ENCODE measurements around the gene LIMCH1.
"Not testable (repeated sequence)": the region's sequence is repeated elsewhere in the genome, so short reads cannot be mapped to it uniquely, and the experiment has no call there.

LIMCH1 gene

GRCh38 chr4:41611881-41612871, 74.2 kb downstream of the LIMCH1 start:
- DNase-seq: no peak

- DNase-seq: no peak
These were observed 75.4 kb downstream of the LIMCH1 start for GRCh38 chr4:41613386-41613785.

- DNase-seq: no peak
These were observed 75.9 kb downstream of the LIMCH1 start for GRCh38 chr4:41613821-41614220.

GRCh38 chr4:41614519-41614918, 76.6 kb downstream of the LIMCH1 start:
- no peak for DNase-seq

- no peak for DNase-seq
These were observed 81.2 kb downstream of the LIMCH1 start for GRCh38 chr4:41619161-41619560.

GRCh38 chr4:41620594-41621256, 82.8 kb downstream of the LIMCH1 start:
- no peak for DNase-seq

GRCh38 chr4:41622787-41623186, 84.8 kb downstream of the LIMCH1 start:
- no peak for DNase-seq

GRCh38 chr4:41624765-41625164, 86.8 kb downstream of the LIMCH1 start:
- no peak for DNase-seq

GRCh38 chr4:41625531-41625930, 87.6 kb downstream of the LIMCH1 start:
- DNase-seq: no peak

- DNase-seq: no peak
These were observed 91.0 kb downstream of the LIMCH1 start for GRCh38 chr4:41628936-41629335.

- DNase-seq: no peak
These were observed 93.6 kb downstream of the LIMCH1 start for GRCh38 chr4:41631523-41631922.

GRCh38 chr4:41632481-41633073, 94.6 kb downstream of the LIMCH1 start:
- no peak for DNase-seq

GRCh38 chr4:41633321-41633720, 95.4 kb downstream of the LIMCH1 start:
- no peak for DNase-seq

- no peak for DNase-seq
These were observed 97.5 kb downstream of the LIMCH1 start for GRCh38 chr4:41635441-41635840.

GRCh38 chr4:41638203-41638602, 100.2 kb downstream of the LIMCH1 start:
- DNase-seq: no peak

GRCh38 chr4:41638866-41639265, 100.9 kb downstream of the LIMCH1 start:
- no peak for DNase-seq

GRCh38 chr4:41639291-41639690, 101.3 kb downstream of the LIMCH1 start:
- DNase-seq: no peak

- DNase-seq: no peak
These were observed 102.9 kb downstream of the LIMCH1 start for GRCh38 chr4:41640906-41641305.

GRCh38 chr4:41642746-41643145, 104.8 kb downstream of the LIMCH1 start:
- DNase-seq: not testable (repeated sequence)

GRCh38 chr4:41643331-41643730, 105.4 kb downstream of the LIMCH1 start:
- no peak for DNase-seq

- no peak for DNase-seq
These were observed 106.4 kb downstream of the LIMCH1 start for GRCh38 chr4:41644288-41644914.

- DNase-seq: no peak
These were observed 106.9 kb downstream of the LIMCH1 start for GRCh38 chr4:41644915-41645295.

GRCh38 chr4:41645728-41646390, 107.9 kb downstream of the LIMCH1 start:
- no peak for DNase-seq
